ENCODE data around the gene PARP8.

DNA sequence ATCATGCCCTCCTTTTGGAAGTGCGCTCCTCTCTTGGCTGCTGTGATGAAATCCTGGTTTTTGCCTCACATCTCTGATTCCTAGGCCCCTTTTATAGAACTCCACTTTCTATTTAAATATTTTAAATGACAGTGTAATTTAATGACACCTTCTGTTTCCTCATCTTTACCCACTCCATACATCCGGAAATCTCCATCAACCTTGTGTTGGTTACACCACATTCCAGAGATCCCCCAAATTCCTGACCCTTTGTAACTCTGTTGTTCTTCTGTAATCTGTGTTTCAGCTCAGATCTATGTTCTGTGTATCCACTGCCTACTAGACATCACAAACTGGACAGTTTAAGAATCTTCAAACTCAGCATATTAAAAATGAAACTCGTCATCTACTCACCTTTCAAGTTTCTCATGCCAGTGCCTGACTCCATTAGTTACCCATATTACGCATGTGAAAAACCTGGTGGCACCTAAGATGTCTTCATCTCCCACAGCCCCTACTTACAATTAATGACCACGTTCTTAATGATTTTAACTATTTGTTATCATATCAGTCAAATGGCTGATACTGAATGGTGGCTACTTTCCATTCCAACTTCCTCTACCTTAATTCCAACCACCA lies 25.1 kb downstream of the PARP8 start:
- TF ChIP-seq, protein P1, sequence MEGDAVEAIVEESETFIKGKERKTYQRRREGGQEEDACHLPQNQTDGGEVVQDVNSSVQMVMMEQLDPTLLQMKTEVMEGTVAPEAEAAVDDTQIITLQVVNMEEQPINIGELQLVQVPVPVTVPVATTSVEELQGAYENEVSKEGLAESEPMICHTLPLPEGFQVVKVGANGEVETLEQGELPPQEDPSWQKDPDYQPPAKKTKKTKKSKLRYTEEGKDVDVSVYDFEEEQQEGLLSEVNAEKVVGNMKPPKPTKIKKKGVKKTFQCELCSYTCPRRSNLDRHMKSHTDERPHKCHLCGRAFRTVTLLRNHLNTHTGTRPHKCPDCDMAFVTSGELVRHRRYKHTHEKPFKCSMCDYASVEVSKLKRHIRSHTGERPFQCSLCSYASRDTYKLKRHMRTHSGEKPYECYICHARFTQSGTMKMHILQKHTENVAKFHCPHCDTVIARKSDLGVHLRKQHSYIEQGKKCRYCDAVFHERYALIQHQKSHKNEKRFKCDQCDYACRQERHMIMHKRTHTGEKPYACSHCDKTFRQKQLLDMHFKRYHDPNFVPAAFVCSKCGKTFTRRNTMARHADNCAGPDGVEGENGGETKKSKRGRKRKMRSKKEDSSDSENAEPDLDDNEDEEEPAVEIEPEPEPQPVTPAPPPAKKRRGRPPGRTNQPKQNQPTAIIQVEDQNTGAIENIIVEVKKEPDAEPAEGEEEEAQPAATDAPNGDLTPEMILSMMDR (optimal IDR thresholded peaks at IDR 0.05 in 1 of 3, IDR thresholded peaks at IDR 0.05 in 1 of 3, conservative IDR thresholded peaks at IDR 0.05 in 1 of 3; ENCODE audit: extremely low read depth in 1 of 3, insufficient read depth in 2 of 3, low read length in 3 of 3) = no peak
- no peak for TF ChIP-seq EZH2 (IDR thresholded peaks at IDR 0.05; ENCODE audit: low read length)
